ENCODE data around the gene KCNK10. TPM values are rescaled to one million over a fixed set of nuclear protein-coding genes. Genes with fewer than 3 reads are reported as not detected.

KCNK10 gene
- total and polyA plus RNA-seq, 2 of the 8 experiments (the other 6 are each of a cell fraction or from before 2014, with no cell fraction given): 0.45 to 0.63 TPM

- TF ChIP-seq CTCF (IDR thresholded peaks at IDR 0.05; ENCODE audit: control extremely low read depth in 1 of 3, insufficient read depth in 1 of 3, low read depth in 1 of 3, low read length in 3 of 3): no peak
- TF ChIP-seq YY1 (IDR thresholded peaks at IDR 0.05; ENCODE audit: low read depth, low read length): no peak
- no peak for TF ChIP-seq RNF2 (IDR thresholded peaks at IDR 0.05; ENCODE audit: borderline replicate concordance, low read depth, low read length, missing control alignments, poor library complexity, severe bottlenecking)
- no peak for TF ChIP-seq RBBP5 (IDR thresholded peaks at IDR 0.05; ENCODE audit: borderline replicate concordance, low read depth, low read length)
- no peak for TF ChIP-seq BACH1 (IDR thresholded peaks at IDR 0.05; ENCODE audit: low read length)
- TF ChIP-seq POLR2A (IDR thresholded peaks at IDR 0.05; ENCODE audit: control extremely low read depth in 1 of 2, low read depth in 2 of 2, low read length in 2 of 2): no peak
Observed at GRCh38 chr14:88208858-88209257, 114.2 kb downstream of the KCNK10 start (continued).

All from H1 (cell line).